Epithelial cell of esophagus (primary cell): ENCODE data around the gene GCFC2.
"Not testable (repeated sequence)": the region's sequence is repeated elsewhere in the genome, so short reads cannot be mapped to it uniquely, and the experiment has no call there.

Source experiments
- DNase-seq: peaks from one replicate; pipeline ENCODE4 v3.0.0; 2010; ENCODE audit warnings: low read depth
- H3K4me3 ChIP-seq: 2 replicates; pipeline ENCODE4 v1.5.1; 2011; ENCODE audit warnings: mild to moderate bottlenecking, low read length, control low read depth
- TF ChIP-seq, protein P1 (sequence below): IDR thresholded peaks from 2 replicates; pipeline ENCODE4 v1.5.1; 2011; ENCODE audit warnings: low read depth, mild to moderate bottlenecking, low read length, control low read depth, inconsistent platforms; ENCODE audit not compliant: insufficient read depth; ENCODE audit errors: missing control alignments

GCFC2 gene

DNA sequence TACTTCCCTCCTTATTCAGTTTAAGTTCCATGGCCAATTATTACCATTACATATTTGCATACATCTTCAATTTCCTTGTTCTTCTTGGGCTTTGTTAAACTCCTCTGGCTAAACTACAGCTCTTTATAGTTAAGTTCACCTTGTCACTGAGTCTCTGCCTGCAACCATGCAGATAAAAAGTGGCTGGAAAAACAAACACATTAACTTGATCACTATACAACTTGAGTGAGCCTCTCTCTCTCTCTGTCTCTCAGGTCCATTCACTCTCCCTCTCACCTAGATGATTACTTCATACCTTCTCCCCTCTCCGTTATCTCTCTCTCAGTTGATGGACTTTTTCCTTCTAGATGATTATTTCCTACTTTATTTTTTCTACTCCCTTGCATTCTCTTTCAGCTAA lies 30.3 kb downstream of the GCFC2 start:
- DNase-seq: no peak
- TF ChIP-seq, protein P1, sequence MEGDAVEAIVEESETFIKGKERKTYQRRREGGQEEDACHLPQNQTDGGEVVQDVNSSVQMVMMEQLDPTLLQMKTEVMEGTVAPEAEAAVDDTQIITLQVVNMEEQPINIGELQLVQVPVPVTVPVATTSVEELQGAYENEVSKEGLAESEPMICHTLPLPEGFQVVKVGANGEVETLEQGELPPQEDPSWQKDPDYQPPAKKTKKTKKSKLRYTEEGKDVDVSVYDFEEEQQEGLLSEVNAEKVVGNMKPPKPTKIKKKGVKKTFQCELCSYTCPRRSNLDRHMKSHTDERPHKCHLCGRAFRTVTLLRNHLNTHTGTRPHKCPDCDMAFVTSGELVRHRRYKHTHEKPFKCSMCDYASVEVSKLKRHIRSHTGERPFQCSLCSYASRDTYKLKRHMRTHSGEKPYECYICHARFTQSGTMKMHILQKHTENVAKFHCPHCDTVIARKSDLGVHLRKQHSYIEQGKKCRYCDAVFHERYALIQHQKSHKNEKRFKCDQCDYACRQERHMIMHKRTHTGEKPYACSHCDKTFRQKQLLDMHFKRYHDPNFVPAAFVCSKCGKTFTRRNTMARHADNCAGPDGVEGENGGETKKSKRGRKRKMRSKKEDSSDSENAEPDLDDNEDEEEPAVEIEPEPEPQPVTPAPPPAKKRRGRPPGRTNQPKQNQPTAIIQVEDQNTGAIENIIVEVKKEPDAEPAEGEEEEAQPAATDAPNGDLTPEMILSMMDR: no peak
- H3K4me3 ChIP-seq: no peak overlapping the region

DNA sequence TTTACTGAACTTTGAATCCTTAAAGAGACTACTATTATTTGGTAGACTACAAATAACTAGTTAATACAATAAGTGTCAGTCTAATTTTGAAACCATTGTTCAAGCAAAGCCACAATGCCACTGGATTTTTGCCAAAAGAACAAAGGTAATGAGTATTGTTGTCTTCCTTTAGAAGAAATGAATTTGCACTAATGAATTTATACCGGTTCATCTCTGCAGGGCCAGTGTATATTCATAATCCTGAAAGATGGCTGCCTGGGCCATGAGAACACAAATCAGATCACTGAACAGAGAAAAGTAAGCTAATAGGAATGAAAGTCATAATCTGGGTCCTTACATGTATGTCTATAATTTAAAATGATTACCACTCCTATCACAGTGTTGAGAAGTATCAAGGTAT lies 31.2 kb downstream of the GCFC2 start:
- no peak for DNase-seq
- no peak overlapping the region for H3K4me3 ChIP-seq
- TF ChIP-seq, protein P1: no peak

DNA sequence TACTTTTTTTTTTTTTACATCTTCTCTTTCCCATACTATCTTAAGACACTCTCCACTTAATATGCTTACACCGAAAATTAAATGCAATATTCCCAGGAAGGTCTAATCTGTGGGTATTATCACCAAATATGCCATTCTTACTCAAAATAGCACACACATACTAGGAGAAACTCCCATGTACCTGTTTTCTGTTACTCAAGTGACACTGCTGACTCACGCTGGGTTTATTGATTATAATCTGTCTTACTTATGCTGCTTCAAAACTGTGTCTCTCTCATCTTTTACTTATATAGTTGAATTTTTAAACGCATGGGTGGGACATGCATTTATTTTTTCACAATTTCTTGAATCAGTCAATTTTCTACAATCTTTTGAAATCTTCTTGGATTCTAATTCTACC lies 34.3 kb downstream of the GCFC2 start:
- TF ChIP-seq, protein P1: no peak
- no peak for DNase-seq
- no peak overlapping the region for H3K4me3 ChIP-seq

DNA sequence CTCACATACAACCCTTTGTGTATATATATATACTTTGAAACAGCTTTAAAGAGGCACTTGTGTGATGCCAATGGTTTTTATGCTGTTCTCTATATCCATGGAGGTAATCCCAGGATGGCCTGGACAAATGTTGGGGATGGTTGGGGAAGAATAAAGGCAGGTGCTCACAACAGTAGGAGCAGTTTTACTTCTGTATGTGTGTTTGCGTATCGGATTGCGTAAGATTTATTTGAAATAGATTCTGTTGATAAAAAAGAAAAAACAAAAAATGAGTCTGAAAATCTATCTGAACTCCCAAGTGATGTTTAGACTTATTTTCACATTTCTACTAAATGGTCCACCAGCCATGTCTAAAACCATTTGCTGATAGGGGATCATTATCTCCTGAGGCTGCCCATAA lies 34.8 kb downstream of the GCFC2 start:
- H3K4me3 ChIP-seq: no peak overlapping the region
- DNase-seq: no peak
- TF ChIP-seq, protein P1: no peak

DNA sequence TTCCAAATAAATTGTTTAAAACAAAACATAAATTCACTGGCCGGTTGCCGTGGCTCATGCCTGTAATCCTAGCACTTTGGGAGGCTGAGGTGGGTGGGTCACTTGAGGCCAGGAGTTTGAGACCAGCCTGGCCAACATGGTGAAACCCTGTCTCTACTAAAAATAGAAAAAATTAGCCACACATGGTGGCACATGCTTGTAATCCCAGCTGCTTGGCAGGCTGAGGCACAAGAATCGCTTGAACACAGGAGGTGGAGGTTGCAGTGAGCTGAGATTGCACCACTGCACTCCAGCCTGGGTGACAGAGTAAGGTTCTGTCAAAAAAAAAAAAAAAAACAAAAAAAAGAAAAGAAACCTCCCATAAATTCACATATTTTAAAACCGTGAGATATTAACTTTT lies 35.3 kb downstream of the GCFC2 start:
- DNase-seq, H3K4me3 ChIP-seq: not testable (repeated sequence)

DNA sequence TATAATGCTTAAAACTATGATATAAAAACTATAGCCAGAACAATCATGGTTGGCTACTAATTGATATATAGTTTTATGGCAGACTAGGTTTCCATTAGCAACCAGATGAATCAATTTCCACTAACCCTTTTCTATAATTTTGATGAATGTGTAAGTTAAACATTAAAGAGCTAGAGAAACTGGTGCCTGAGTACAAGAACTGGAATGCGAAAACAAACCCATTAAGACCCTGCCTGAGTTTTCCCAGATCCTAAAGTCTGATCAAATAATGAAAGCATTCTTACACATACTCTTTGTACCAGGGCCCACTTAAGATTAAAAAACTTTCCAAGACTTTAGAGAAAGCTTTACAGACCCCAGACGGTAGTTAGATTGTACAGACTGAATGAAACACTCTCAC lies 42.8 kb downstream of the GCFC2 start:
- DNase-seq: no peak
- H3K4me3 ChIP-seq: no peak overlapping the region
- TF ChIP-seq, protein P1: no peak

DNA sequence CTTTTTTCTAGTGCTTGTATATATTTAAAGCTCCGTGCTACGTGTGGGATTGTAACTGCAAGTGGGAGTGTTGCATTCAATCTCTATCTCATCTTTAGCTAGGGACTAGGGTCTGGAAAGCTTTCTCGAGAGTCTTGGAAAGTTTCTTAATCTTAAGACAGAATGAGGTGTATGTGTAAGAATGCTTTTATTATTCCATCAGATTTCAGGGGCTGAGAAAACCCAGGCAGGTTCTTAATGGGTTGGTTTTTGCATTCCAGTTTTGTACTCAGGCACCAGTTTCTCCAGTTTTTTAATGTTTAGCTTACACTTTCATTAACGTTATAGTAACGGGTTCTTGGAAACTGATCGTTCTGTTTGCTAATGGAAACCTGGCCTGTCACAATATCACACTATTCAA lies 43.8 kb downstream of the GCFC2 start:
- no peak overlapping the region for H3K4me3 ChIP-seq

More for the DNA sequence above, 43.8 kb downstream of the GCFC2 start:
- DNase-seq: no peak
- TF ChIP-seq, protein P1: no peak
